Neural cell (in vitro differentiated cells): ENCODE measurements around the gene UBAP1L.

Experiments
- CTCF ChIP-seq: fragments of 450-650 bp; IDR thresholded peaks from 2 replicates; pipeline ENCODE4 v1.5.1; 2014; ENCODE audit warnings: antibody characterized with exemption, mild to moderate bottlenecking, moderate library complexity; ENCODE audit not compliant: poor library complexity, severe bottlenecking
- EP300 ChIP-seq: fragments of 450-650 bp; conservative IDR thresholded peaks from 2 replicates; pipeline ENCODE4 v1.6.1; 2014; ENCODE audit warnings: antibody characterized with exemption, mild to moderate bottlenecking, moderate library complexity; ENCODE audit not compliant: poor library complexity, severe bottlenecking
- EZH2 ChIP-seq: fragments of 200-600, 300-800 bp; shearing (Covaris generic), sonication (generic); IDR thresholded peaks from 2 replicates; pipeline ENCODE4 v1.6.1; 2014; ENCODE audit warnings: antibody characterized with exemption, low read length, borderline replicate concordance, mild to moderate bottlenecking; ENCODE audit not compliant: insufficient read depth, poor library complexity, severe bottlenecking
- RAD21 ChIP-seq: fragments of 450-650 bp; conservative IDR thresholded peaks from 2 replicates; pipeline ENCODE4 v1.6.1; 2014; ENCODE audit warnings: antibody characterized with exemption, mild to moderate bottlenecking, moderate library complexity
- REST ChIP-seq: IDR thresholded peaks from 2 replicates; pipeline ENCODE4 v1.6.1; 2012; ENCODE audit warnings: borderline replicate concordance
- TAF1 ChIP-seq: IDR thresholded peaks from 2 replicates; pipeline ENCODE4 v1.6.1; 2012; ENCODE audit warnings: low read depth

GRCh38 chr15:65110676-65111292, 4.2 kb downstream of the UBAP1L start:
- TF ChIP-seq CTCF (no peak), EP300 (no peak), TAF1 (no peak), EZH2 (no peak), REST (no peak), RAD21 (no peak)
